GM21723 (cell line): ENCODE measurements around the gene USP4.
A peak's percentile ranks its signal among the peaks of the same experiment; 100 is the strongest.
"Not testable (repeated sequence)": the region's sequence is repeated elsewhere in the genome, so short reads cannot be mapped to it uniquely, and the experiment has no call there.

ENCODE experiments used
- ATAC-seq: cut with Tn5 transposase; IDR thresholded peaks from one replicate; pipeline ENCODE4 v1.9.1; 2021; ENCODE audit warnings: mild to moderate bottlenecking, moderate library complexity; ENCODE audit not compliant: unreplicated experiment

USP4 gene

DNA sequence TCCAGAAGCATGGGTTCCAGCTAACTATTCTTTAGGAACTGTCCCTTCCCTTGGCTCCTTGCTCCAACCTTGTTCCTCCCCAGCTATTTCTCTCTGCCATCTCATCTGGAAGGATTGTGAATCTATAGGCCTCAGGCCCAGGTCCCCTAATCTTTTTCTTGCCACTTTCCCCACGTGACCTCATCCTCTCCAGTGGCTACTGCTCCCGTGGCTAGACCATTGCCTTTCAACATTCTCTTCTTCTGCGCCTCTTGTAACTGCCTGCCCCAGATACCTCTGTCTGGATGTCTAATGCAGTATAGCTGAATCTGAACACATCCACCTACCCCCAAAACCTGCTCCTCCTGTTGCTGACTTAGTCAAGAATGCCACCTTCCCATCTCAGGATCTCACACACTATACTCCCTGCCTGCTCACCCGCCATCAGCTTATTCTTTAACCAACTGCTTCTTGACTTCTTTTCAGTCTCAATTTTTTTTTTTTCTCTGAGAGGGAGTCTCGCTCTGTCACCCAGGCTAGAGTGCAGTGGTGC is 13.1 kb upstream of the USP4 start:
- no peak for ATAC-seq

DNA sequence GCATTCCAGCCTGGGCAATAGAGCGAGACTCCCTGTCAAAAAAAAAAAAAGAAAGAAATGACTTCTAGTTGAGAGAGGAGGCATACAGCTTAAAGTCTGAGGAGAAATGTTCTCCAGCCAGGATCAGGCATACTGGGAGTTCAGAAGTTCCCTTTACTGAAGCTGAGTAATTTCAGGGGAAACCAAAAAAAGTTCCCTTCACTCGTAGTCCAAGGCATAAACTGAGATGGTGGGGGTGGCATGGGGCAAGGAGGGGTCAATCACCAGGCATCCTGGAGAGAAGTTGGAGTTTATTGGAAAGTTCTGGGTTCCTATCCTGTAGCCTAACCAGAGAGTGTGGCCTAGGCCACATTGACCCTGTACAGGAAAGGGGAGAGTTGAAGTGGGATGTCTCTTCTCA is 12.4 kb upstream of the USP4 start:
- ATAC-seq, result no peak

DNA sequence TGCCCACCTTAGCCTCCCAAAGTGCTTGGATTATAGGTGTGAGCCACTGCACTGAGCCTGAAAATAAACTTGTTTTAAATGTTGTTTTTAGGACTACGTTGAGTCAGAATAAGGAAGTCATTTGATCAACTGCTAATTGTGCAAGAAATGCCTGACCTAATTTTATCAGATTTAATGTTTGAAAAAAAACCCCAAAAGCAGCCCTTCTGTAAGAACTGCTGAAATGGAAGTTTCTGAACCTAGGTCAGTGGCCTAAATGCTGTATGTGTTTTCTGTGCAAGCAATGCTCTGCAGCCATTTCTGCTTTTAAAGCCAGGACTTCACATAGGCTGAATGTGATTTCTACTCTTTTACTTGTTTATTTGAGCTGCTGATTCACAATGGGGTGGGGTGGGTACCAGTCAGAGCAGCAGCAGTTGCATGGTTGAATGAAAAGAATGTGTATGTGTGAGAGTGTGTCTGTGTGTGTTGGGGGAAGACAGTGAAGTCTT is 11.7 kb upstream of the USP4 start:
- ATAC-seq, result no peak

DNA sequence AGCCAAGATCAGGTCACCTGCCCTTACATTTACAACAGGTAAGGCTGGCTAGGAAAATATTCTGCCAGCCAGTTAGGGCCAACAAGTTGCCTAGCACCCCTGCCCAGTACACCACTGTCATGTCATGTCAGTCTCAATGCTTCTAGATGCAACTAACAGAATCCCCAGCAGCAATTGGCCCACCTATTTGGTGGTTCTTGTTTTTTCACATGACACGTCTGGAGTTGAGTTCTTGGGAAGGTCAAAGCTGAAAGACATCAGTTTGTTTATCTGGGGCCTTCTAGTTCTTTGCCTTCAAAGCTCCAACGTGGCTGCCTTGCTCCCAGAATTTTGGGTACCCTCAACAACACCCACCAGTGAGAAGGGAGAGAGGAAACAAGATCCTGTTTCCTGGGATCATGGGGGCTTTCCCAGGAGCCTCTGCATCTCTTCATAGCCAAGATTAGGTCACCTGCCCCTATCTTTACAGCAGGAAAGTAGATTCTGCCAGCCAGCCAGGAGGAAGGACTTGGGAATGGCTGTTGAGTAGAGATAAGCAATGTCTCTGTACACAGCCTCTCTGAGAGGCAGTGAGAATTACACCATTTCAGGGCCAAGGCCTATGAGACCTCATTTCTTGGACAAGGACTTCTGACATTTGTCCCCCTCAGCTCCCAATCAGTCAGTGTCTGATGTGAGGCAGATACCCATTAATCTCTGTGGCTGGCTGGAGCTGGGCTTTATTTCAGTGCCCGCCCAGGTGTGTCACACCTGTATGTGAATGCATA is 9.7 kb upstream of the USP4 start:
- no peak for ATAC-seq

DNA sequence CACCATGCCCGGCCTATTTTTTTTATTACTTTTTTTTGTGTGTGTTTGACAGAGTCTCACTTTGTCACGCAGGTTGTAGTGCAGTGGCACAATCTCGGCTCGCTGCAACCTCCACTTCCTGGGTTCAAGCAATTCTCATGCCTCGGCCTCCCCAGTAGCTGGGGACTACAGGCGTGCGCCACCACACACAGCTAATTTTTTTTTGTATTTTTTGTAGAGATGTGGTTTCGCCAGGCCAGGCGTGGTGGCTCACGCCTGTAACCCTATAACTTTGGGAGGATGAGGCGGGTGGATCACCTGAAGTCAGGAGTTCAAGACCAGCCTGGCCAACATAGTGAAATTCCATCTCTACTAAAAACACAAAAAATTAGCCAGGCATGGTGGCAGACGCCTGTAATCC is 8.5 kb upstream of the USP4 start:
- ATAC-seq, result not testable (repeated sequence)

DNA sequence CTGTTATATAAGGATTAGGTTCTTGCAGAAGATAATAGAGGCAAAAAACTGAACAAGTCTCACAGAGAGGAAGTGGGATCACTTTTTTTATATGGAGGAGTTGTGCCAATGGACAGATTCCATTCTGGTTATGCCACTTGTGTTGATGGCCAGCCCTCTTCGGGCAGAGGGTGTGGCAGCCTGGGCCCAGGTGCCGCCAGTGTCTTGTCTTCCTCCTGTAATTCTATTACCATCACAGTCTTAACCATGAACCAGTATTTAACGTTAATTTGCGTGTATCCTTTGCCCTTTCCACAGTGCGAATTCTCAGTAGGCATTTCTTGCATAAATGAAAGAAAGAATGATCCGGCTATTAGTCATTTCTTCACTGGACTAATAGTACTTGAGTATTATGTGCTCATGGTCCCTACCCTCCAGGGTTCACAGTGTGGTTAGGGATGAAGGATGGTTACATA is 7.0 kb upstream of the USP4 start:
- no peak for ATAC-seq

DNA sequence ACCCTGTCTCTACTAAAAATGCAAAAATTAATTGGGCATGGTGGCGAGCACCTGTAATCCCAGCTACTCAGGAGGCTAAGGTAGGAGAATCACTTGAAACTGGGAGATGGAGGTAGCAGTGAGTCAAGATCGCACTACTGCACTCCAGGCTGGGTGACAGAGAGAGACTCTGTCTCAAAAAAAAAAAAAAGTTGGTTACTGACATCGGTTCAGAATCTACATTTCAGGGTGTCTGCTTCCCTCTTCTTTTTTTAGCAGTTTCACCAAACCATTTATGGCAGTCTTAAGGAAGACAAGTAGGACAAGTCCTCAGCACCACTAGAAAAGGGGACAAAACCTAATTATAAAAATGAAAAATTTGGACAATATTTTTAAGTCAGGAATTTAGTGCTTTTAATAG is 3.3 kb upstream of the USP4 start:
- ATAC-seq, result no peak

DNA sequence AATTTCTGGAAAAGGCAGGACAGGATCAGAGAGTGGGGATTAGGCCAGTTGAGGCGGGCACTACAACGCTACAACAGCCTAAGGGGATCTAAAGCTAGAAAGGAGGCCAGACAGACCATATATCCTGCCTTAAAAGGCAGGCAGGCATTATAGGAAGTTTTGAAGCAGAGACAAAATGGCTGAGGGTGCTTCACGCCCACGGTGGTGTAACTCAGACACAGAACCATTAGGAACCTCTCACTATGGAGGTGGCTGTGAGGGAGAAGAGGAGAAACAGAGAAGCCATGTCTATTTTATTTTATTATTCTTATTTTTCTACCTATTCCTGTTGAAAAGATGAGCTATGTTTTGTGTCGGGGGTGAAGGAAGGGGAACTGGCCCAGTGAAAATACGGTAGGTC is 2.1 kb upstream of the USP4 start:
- no peak for ATAC-seq

DNA sequence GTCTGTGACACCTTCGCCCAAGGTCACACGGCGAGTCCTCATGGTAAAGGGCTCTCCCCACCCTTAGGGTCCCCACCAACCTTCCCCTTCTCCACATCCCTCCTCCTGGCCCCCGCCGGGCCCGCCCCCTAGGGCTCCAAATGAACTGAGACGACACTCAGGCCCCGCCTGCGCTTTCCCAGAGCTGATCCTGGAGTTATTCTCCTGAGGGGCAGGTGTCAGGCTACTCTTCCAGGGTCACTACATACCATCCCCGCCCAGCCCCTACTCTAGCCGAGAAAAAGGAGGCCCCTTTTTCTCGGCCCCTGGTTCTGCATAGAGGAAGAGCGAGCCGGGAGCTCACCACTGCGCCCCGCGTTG is 292 bp downstream of the USP4 start:
- peak; percentile 16 for ATAC-seq

DNA sequence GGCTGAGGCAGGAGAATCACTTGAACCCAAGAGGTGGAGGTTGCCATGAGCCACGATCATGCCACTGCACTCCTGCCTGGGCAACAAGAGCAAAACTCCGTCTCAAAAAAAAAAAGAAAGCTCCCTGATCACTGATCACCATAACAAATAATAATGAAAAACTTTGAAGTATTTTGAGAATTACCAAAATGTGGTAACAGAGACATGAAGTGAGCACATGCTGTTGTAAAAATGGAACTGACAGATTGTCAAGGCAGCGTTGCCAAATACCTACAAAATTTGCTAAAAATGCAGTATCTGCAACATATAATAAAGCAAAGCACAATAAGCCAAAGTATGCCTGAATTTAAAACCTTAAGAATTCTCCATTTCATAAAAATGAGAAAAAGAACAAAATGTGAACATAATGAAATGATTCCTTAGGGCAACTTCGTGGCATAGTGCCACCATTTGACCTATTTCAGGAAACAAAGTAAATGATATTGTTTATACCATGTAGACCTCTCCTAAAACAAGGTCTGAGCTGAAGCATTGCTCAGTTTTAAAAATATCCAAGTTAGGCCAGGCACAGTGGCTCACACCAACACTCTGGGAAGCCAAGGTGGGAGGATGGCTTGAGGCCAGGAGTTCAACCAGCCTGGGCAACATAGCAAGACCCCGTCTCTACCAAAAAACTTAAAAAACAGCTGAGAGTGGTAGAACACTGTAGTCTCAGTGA is 5.8 kb downstream of the USP4 start:
- ATAC-seq, result no peak

DNA sequence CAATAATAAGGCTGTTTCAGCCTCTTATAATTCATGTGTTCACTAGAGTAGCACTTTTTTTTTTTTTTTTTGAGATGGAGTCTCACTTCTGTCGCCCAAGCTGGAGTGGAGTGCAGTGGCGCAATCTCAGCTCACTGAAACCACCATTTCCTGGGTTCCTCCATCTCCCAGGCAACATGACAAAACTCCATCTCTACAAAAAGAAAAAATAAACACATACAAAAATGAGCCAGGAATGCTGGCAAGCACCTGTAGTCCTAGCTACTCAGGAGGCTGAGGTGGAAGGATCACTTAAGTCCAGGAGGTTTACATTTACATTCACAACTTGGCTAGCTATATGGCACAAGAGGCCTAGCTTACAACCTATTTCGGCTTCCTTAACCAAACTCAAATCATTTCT is 6.8 kb downstream of the USP4 start:
- no peak for ATAC-seq

DNA sequence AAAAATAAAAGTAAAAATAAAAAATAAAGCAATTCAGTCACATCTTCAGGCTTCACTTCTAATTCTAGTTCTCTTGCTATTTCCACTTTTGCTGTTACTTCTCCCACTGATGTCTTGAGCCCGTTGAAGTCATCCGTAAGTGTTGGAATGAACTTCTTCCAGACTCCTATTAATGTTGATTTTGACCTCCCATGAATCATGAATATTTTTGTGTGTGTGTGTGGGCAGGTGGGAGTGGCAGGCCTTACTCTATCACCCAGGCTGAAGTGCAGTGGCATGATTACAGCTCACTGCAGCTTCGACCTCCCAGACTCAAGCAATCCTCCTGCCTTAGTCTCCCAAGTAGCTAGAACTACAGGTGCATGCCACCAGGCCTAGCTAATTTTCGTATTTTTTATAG is 10.7 kb downstream of the USP4 start:
- ATAC-seq, result no peak

DNA sequence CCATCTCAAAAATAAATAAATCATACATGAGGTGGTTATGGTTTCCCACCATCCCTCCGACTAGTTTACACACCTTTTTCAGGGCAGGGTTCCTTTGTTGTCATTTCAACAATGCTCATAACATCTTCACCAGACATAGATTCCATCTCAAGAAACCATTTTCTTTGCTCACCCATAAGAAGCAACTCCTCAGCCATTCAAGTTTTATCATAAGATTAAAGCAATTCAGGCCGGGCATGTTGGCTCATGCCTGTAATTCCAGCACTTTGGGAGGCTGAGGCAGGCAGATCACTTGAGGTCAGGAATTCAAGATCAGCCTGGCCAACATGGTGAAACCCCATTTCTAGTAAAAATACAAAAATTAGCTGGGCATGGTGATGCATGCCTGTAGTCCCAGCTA is 11.5 kb downstream of the USP4 start:
- not testable (repeated sequence) for ATAC-seq

DNA sequence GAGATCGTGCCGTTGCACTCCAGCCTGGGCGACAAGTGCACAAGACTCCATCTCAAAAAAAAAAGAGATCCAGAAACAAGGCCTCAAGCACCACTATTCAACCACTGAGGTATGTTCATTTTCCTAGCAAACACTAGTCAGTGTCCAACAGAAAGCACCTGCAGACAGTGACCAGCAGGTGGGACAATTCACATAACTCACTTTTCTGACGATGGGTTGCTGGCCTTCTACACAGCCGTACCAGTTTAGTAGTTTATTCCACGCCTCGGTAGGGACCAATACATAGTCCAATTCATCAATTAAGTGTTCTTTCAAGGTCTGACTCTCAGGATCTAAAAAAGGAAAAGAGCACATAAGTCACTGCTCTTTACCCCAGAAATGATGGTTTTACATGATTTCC is 12.4 kb downstream of the USP4 start:
- no peak for ATAC-seq

DNA sequence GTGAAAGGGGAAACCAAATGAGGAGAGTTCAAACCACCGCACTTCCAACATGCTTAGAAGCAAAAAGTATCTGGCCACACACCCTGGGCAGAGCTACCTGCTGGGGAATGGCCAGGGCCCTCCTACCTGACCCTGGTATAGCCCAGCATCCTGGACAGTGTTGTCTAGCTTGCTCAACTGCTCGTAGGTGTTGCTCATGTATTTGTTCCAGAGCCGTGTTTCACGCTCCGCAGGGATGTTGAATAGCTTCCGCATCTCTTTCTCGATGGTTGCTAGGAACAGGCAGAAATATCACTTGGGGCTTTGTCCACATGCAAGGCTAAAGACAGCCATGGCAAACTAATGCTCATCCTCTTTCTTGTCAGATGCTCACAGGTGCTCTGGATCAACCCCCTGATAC is 15.1 kb downstream of the USP4 start:
- no peak for ATAC-seq

DNA sequence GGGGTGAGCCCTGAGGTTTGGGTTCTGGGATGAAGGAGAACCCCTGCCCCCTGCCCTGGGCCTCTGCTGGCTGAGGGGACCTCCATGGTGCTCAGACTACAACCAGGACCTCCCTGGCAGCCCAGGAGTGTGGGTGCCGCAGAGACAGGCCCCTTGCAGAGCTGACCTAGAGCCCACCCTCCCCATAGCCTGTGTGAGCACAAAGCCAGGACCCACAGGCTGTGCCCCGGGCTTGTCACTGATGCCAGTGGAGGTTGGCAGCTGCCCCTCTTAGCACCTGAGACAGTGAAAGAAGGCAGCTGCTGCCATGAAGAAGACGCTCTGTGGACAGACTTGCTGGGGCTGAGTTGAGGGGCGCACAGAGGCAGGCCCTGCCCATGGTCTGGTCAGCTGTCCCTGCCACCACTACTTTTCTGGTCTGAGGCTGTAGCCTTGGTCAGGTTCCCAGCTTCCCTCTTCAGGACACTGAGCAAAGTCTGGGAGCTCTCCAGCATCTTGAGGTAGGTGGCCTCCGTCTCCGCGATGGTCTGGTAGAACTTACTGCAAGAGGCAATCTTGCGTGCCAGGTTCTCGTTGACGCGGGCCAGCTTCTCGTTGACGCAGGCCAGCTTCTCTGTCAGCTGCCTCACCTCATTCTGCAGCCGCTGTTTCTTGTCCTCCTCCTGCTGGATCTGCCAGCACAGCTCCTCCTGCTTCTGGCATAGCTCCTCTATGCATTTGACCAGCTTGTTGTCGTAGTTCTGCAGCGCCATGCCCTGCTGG is 23.0 kb downstream of the USP4 start:
- no peak for ATAC-seq

DNA sequence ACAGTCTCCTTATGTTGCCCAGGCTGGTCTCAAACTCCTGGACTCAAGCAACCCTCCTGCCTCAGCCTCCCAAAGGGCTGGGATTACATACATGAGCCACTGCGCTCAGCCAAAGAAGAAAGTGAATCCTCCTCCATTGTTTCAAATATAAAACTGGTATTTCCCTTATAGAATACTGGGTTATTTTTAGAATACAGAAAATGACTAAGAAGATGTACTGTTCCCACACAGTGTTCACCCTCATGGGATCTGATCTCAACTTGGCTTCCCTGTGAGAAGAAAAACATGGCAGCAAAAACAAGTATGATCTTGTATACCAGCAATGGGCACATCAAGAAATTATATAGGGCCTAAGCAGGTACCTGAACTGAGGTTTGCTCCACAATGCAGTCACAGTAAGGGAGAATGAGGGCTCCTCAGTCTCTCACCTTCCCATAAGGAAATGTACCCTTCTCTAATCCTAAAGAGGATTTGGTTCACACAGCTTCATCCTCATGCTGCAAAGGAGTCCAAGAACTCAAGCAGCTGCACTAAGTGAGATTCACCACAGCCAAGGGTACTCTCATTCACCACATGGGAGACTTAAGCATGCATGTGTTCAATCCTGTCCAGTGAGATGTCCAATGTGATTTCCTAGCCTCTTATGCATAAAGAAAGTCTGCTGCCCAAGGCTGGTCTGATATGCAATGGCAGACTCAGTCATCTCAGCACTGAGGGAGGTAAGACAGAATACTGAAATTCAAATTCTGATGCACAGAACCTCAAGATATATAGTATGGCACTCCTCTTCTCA is 25.8 kb downstream of the USP4 start:
- ATAC-seq, result no peak

DNA sequence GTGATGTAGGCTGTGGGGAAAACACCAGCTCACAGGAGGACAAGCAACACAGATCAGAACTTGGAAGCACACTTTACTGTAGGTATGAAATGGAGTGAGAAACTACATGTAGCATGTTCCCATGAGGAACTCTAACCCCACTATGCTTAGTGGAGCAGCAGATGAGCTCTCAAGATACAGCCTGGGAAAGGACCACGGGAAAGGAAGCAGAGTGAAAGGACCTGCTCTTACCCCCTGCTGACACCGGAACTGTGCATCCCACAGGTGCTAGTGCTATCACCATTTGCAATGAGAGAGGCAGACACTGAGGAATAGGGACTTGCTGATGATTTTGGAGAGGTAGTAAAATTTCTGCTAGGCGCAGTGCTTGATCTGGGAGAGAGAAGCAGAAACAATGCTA is 28.6 kb downstream of the USP4 start:
- ATAC-seq, result no peak

DNA sequence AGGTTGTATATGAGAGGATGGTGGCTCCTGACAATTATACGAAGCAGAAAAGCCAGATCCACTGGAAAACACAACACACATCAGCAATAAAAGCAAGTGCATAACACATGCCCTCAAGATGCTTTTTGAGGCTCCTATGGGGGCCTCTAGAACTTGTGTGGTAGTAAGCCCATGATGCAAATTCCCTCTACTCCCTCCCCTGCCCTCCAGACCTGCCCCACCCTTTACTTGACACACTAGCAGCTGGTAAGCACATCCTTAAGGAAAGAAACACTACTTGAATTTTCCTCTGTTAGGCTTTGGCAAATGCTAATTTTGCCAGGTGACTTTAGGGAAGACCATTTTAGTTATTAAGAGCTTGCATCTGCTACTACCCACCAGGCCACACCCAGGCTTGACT is 29.2 kb downstream of the USP4 start:
- ATAC-seq, result no peak

DNA sequence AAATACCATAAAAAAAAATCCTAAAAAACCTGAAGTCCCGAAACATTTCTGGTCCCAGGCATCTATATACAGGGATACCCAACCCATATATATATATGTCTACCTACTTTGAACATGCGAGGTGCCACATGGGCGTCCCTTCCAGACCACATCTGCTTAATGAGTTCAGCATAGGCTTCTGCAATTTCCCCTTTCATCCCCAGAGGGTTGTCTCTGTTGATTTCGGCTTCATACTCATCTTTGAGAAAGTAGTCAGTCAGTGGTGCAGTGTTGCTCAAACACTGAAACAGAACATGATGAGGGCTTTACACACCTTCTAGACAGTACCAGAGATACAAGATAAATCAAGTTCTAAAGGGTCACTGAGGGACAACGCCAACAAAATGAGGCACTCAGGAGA is 34.2 kb downstream of the USP4 start:
- no peak for ATAC-seq

DNA sequence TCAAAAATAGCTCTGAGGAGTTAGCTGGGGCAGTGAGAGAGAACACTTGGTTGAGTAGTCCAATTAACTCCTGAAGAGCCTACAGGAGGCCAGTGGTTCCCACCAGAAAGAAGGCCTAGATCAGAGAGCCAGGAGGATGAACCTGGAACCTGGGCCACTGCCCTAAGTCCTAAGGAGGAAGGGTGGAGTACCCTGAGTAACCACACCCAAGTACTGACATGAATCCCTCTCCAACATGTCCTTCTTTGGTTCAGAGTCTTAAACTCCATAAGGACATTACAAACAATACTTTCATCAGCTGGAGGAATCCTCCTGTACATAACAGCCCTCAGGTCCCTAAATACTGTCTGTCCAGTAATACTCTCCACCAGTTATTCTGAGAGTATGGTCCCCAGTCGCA is 37.2 kb downstream of the USP4 start:
- no peak for ATAC-seq
